ENCODE measurements around the gene TSC22D1.
"Not testable (repeated sequence)": the region's sequence is repeated elsewhere in the genome, so short reads cannot be mapped to it uniquely, and the experiment has no call there.

The TSC22D1 gene

DNA sequence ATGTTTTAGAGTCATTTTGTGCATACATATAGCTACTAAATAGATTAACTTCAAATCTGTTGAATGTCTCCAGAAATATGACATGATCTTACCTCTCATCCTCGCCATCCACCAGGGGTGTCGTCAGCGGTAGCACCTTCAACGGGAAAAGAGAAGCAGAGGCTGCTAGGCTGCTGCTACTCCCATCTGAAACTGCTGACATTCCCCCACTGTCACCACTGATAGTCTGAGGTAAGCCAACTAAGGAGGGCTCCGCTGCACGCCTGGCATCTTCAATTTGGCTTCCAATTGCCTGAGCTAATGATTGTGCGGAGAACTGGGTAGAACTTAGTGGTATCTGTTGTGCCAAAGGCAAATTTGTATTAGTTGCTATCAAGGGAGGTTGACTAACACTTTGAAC, 3.1 kb downstream of the TSC22D1 start:
- DNase-seq (ENCODE audit: low spot score) = peak; percentile 40

DNA sequence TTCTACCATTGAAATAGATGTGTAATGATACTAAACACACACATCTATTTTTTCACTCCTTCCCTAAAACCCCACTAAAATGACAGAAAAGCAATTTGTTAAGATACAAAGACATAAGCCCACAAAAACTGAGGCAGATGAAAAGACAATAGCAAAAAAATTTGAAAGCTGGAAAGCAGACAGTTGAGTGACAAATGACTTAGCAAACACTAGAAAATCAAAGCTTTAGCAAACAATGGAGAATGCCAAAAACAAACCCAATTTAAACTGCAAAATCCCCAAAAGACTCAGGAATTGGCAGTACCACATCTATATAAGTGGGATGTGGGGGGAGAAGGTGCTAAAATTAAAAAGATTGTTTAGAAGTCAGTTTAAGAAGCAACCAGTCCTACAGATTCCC, 9.5 kb downstream of the TSC22D1 start:
- no peak for DNase-seq (ENCODE audit: low spot score)

DNA sequence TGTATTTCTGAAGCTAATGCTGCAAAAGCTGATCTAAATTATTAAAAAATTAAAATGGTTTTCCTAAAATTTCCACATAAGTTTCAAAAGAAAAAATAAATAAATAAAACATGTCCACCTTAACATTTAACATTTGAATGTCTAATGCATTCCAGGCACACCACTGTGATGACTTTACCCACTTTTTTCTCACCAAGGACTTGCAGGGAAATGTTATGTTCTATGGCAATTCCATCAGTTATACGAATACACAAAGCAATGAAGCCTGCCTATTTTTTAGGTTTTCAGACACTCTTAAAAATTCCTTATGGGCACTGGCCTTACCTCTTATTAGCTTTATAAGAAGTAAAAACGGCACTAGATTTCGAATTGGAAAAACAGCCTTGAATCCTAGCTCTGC, 10.2 kb downstream of the TSC22D1 start:
- peak; percentile 24 for DNase-seq (ENCODE audit: low spot score)

DNA sequence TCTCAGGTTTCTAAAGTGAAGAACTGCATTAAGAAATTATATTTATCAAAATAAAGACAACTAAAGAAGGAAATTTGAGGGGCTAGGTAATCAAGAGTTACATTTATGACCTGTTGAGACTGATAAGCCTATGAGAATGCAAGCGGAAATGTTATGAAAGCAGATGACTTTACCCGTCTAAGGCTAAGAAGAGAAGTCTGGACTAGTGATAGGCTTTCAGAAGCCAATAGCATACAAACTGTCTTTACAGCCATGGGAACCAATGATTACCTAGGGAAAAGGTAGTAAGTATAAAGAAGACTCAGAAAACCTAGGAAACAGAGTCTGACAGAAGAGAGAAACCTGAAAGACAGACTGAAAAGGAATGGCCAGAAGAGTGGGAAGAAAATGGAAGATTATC, 11.2 kb downstream of the TSC22D1 start:
- no peak for DNase-seq (ENCODE audit: low spot score)

DNA sequence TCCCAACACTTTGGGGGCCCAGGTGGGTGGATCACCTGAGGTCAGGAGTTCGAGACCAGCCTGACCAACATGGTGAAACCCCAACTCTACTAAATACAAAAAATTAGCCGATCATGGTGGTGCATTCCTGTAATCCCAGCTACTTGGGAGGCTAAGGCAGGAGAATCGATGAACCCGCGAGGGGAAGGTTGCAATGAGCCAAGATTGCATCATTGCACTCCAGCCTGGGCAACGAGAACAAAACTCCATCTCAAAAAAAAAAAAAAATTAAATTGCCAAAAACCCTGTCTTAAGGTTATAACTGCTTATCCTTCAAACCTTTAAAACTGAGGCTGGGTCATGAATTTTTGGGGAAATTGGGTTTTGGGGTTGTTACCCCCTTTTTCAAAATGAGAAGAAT, 13.3 kb downstream of the TSC22D1 start:
- DNase-seq (ENCODE audit: low spot score) = not testable (repeated sequence)

DNA sequence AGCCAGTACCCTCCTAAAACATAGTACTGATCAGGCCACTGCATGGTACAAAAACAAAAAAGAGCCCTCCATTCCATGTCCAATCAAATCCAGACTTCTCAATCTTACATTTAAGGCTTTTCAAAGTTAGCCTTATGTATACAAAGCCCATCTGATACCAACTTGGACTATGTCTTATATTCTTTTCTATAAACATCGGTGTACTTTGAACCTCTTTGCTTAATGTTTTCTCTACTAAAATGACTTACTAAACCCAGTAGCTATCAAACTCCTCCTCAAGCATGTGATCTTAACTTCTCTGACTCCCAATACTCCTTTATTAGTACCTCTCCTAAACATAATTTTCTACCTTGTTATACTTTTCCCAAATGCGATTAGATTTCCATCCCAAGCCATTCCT, 14.8 kb downstream of the TSC22D1 start:
- no peak for DNase-seq (ENCODE audit: low spot score)

DNA sequence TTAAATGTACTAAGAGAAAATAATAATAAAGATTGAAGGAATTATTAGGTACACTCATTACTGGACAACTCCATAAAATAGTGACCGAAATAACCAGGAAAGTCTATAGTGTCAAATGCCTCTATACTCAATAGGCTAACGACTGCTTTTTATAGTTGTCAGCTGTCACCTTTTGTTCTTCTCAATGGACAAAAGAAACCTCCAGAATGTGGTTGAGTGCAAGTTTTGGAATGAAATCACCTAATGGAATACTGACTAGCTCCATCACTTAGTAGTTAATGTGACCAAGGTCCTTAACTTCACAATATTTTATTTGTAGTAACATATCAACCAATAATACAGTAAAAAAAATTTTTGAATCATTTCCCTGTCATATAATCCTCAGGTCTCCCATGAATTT, 18.1 kb downstream of the TSC22D1 start:
- DNase-seq (ENCODE audit: low spot score) = no peak

DNA sequence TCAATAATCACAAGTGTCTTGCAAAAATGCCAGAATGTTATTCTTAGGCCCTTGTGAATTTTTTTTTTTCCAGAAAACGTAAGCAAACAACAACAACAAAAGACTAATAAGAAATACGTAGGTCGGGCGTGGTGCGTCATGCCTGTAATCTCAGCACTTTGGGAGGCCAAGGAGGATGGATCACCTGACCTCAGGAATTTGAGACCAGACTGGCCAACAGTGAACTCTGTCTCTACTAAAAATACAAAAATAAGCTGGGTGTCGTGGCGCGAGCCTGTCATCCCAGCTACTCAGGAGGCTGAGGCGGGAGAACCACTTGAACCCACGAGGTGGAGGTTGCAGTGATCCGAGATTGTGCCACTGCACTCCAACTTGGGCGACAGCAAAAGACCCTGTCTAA, 20.9 kb downstream of the TSC22D1 start:
- no peak for DNase-seq (ENCODE audit: low spot score)

DNA sequence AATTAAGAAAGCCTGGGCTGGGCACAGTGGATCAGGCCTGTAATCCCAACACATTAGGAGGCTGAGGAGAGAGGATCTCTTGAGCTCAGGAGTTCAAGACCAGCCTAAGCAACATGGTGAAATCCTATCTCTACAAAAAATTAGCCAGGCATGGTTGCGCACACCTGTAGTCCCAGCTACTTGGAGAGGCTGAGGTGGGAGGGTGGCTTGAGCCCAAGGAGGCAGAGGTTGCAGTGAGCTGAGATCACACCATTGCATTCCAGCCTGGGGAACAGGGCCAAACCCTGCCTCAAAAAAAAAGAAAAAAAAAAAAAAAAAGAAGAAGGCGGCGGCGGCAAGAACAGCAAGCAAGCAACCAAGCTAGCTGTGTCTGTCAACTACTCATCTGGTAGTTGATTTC, 26.7 kb downstream of the TSC22D1 start:
- DNase-seq (ENCODE audit: low spot score) = peak; percentile 10

DNA sequence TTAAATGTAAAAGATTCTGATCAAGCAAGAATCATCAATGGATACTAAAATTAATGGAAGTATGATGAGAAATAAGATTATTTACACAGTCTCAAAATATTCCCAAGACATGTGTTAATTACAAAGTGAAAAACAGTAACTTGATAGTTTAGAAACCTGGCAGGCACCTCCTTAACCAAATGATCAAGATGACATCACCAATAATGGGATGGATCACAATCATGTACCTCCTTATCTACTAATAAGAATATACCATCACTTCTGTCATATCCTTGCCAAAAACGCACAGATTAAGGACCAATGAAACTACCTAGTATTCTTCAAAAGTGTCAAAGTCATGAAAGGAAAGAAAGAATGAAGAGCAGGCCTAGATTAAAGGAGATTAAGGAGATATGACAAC, 30.0 kb downstream of the TSC22D1 start:
- no peak for DNase-seq (ENCODE audit: low spot score)

DNA sequence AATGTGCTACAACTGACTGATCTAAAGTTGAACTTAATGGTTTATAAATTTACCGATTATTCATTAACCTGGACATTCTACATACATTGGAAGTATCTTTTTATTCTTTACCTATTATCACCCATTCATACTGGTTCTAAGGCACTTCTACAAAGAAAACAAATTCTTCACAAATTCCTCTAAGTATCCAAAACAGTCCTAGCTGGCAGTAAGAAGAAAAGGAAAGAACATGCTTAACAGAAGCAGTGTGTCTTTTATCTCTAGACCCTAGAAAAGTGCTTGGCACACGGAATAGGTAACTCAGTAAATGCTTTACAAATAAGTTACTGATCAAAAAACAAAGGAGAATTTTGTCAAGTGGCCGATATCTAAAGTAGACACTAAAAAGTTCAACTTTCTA, 32.8 kb downstream of the TSC22D1 start:
- peak; percentile 26 for DNase-seq (ENCODE audit: low spot score)

DNA sequence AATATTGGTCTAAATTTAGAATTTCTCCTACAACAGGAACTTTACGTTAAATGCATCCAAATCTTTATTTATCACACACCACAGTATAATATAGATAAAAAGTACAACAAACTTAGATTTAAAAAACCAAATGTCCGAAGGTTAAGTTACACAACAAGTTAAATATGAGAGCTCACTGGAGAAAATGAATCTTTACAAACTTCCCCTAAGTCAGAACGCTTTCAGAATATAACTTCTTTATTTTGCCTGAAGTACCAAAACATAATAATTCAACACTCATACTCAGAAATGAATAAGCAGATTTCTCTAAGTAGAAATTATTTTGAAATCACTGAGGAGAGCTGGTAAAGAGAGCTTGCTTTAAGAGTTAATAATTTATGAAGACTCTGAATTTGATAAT, 33.8 kb downstream of the TSC22D1 start:
- no peak for DNase-seq (ENCODE audit: low spot score)

DNA sequence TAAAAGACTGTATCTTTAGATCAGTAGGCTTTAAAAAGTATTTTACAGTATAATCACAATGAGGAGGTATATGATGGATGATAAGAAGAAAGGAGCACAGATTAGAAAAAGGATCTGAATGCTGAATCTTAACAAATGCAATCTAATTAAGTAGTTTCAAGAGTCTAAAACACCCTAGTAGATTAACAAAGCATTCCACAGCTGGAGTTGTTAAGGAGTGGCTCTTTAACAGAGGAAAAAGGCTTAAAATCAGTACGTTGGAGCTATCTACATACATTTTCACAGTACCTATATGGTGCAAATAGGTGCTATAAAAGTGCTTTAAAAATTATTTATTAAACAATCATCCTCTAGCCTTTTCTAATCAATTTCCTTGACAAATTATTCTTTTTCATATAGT, 34.5 kb downstream of the TSC22D1 start:
- no peak for DNase-seq (ENCODE audit: low spot score)

DNA sequence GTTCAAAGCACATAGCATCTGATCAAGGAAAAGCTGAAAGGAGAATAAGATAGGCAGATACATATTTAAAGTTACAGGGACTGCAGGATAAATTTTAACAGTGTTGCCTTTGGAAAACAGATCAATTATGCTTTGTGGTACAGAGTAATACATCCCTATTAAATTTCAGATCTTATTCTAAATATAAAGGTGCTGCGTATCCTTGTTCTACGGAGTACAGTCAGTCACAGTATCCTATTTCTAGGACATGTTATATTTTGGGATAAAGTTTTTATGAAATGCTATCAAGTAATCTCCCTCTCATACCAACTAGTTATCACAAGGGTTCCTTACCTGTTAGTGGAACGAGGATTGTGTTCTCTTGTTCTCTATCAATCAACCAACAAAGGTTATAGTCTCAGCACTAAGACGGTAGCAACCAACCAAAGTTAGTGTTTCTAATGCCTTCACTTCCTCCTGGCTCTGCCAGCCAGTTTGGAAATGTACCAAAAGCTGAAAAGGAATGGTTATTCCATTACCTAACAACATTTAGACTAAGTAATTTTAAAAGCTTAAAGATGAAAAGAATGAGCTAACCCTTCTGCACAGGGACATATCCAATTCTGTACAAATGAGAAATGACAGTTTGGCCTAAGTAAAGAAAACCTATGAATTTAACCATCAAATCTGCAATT, 35.2 kb downstream of the TSC22D1 start:
- peak; percentile 4 for DNase-seq (ENCODE audit: low spot score)

DNA sequence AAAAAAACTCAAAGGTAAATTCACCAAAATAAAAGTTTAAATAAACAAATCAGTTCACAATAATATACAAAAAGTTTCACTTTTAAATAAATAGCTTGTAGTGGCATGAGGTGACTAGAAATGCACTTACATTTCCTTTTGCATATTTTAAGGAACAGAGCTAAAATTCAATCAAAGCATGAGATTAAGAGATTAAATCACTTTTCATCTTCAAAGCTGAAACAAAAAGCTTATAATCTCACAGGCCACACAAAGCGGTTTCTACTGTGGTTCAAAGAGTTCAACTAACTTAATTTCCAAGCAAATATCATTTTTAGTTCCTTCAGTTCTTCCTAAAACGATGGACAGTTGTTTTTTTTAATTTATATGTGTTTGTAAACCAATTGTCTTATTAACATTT, 38.9 kb downstream of the TSC22D1 start:
- DNase-seq (ENCODE audit: low spot score) = no peak

DNA sequence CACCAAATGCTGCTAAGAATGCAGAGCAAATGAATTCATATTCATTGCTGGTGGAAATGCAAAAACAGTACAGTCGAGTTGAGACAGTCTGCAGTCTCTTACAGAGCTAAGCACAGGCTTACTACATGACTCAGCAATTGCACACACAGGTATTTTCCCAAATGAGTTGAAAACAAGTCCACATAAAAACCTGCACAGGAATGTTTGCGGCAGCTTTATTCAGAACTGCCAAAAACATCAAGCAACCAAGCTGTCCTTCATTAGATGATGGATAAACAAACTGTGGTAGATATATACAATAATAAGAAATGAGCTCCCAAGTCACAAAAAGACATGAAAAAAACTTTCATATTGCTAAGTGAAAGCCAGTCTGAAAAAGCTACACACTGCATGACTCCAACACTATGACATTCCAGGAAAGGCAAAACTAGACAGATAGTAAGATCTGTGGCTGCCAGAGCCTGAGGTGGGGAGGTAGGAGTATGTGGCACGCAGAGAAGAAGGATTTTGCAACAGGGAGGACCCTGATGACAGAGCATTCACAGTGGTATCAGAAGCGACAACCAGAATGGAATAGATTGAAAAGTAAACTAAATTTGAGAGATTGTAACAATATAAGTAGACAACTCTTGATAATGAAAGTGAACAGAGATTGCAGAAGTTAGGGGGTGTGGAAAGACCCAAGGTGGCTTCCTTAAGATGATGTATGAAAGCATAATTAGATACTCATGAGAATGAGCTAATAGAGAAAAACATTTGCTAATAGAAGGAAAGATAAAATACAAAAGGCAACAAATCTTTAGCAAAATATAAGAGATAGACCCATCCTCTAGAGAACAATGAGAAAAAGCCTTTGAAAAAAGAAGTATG, 52.7 kb downstream of the TSC22D1 start:
- peak; percentile 87 for DNase-seq (ENCODE audit: low spot score)

DNA sequence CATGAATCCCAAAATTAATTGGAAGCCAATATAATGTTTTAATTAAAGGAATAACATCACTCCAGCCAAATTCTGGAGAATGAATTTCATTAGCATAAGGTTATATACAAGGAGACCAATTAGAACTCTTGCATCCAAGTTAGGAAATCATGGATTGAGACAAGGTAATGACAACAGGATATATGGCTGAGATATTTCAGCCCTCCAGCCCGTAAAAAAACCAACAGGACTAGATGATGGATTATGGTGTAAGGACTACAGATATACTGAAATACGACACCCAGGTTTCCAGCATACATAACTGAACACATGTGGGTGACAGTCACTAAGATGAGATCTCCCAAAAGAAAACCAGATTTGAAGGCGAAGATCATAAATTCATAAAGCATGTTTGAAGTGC, 56.5 kb downstream of the TSC22D1 start:
- no peak for DNase-seq (ENCODE audit: low spot score)

DNA sequence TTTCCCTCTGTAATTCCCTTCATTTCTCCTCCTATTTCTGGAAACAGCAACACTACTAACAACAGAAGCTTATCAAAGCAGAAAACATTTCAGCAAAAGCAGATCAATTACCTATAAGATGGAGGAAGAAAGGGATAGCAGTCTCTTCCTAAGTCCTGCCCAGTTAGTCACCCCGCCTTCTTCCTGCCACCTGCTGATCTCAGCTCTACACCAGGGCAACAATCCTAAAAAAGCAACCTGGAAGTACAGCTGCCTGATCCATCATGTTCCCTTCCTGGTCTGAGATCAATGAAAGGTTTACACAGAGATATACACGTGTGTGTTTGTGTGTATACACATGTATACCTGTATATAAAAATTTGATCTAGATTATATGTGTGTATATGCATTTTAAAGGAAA, 59.4 kb downstream of the TSC22D1 start:
- DNase-seq (ENCODE audit: low spot score) = peak; percentile 28

DNA sequence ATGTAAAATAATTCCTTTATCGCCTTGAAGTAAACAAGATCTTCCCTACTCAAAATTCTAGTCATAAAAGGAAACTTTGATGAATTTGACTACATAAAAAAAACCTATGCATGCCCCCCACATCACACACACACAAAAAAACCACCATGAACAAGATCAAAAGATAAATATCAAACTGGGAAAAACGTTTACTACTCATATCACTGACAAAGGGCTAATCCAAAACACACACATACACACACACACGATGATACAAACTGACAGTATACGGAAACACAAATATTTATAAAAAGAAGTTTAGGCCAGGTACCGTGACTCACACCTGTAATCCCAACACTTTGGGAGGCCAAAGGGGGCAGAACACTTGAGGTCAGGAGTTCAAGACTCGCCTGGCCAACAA, 61.9 kb downstream of the TSC22D1 start:
- DNase-seq (ENCODE audit: low spot score) = no peak

DNA sequence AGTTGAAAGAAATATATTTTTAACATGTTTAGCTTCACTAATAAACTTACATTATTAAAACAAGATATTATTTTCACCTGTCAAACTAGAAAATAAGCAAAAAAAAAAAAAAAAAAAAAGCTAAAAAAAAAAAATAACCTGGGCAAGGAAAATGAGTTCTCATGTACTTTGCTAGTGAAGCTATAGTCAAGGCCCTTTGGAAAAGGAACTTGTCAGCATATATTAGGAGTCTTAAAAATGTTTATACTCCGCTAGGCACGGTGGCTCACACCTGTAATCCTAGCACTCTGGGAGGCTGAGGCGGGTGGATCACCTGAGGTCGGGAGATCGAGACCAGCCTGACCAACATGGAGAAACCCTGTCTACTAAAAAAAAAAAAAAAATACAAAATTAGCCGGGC, 66.3 kb downstream of the TSC22D1 start:
- not testable (repeated sequence) for DNase-seq (ENCODE audit: low spot score)

DNA sequence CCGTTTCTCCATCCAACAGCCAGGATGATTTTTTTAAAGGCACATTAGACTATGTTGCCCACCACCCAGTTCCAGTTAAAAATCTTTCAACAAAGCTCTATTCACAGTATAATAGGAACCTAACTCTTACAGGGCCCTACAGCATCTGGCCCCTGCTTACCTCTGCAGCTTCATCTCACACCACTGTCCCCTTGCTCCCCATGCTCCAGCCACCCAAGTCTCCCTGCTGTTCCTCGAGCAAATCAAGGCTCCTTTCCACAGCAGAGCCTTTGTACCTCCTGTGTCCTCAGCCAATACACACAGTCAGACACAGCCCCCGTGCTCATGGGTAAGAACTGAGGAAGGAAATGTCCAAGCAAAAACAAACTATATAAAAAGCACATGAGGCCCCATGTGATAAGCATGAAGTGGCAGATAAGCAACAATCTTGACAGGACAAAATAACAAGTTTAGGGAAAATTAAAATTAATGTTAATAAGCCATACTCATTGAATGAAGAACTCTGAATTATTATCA, 67.5 kb downstream of the TSC22D1 start:
- DNase-seq (ENCODE audit: low spot score) = no peak

DNA sequence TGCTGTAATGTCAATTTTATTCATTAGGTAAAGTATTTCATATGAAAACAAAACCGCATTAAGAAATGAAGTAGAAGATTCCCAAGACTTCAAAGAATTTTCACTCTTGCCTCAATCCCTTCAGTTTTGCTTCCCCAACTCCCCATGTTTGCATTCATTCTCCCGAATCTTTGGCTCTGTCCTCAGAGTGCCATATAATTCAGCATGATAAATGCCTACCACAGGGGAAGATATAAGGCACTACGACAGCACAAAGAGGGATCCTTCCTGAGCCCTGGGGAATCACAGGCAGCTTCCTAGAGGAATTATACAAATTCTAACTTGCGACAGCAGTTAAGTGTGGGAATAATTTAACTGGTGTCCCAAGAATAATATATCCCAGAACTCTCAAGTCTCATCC, 68.5 kb downstream of the TSC22D1 start:
- no peak for DNase-seq (ENCODE audit: low spot score)

DNA sequence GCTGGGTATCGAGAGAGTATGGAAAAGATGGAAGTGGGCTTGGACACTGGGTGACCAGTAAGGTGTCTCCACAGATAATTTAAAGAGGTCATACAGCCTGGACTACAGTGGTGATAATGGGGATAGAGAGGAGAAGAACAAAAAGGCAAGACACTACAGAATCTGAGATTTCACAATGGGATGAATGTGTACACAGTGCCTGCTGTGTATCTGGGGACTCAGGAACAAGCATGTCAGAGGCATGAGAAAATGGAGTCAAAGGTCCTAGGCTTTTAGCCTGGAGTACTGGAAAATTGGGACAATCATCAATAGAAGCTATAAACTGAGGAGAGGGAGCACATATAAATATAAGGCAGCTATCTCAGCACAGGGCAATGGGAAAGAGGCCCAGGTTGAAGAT, 69.4 kb downstream of the TSC22D1 start:
- no peak for DNase-seq (ENCODE audit: low spot score)

DNA sequence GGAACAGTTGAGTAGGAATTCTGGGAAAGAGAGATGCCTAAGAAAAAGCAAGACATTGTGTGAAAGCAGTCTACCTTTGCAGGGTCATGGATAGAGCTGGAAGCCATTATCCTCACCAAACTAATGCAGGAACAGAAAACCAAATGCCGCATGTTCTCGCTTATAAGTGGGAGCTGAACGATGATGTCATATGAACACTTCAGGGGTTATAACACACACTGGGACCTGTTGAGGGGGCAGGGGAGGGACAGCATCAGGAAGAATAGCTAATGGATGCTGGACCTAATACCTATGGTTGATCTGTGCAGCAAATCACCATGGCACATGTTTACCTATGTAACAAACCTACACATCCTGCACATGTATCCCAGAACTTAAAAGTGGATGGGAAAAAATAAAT, 69.9 kb downstream of the TSC22D1 start:
- DNase-seq (ENCODE audit: low spot score) = no peak

Measured in kidney tubule cell (primary cell).